Ishikawa (cell line): Measurements from ENCODE around the gene ZCCHC2.

Experiments used
- CREB1 ChIP-seq: IDR thresholded peaks from 2 replicates; pipeline ENCODE4 v1.6.1; 2012; ENCODE audit warnings: low read depth
- EGR1 ChIP-seq: IDR thresholded peaks from 2 replicates; pipeline ENCODE4 v1.6.1; 2012
- EP300 ChIP-seq: IDR thresholded peaks from 2 replicates; pipeline ENCODE4 v1.6.1; 2012; ENCODE audit warnings: borderline replicate concordance
- RAD21 ChIP-seq: IDR thresholded peaks from 2 replicates; pipeline ENCODE4 v1.6.1; 2012; ENCODE audit warnings: low read depth
- TAF1 ChIP-seq: IDR thresholded peaks from 2 replicates; pipeline ENCODE4 v1.6.1; 2012; ENCODE audit warnings: low read depth, mild to moderate bottlenecking
- TCF12 ChIP-seq: IDR thresholded peaks from 2 replicates; pipeline ENCODE4 v1.6.1; 2012; ENCODE audit warnings: low read depth
- TEAD4 ChIP-seq: IDR thresholded peaks from 2 replicates; pipeline ENCODE4 v1.6.1; 2012
- YY1 ChIP-seq: IDR thresholded peaks from 2 replicates; pipeline ENCODE4 v1.6.1; 2012; ENCODE audit warnings: low read depth
- ZBTB7A ChIP-seq: IDR thresholded peaks from 2 replicates; pipeline ENCODE4 v1.6.1; 2012; ENCODE audit warnings: low read depth
- TF ChIP-seq, protein P1 (sequence below): IDR thresholded peaks from 2 replicates; pipeline ENCODE4 v1.6.1; 2012
- TF ChIP-seq, protein P2 (sequence below): IDR thresholded peaks from 2 replicates; pipeline ENCODE4 v1.6.1; 2012; ENCODE audit warnings: low read depth, mild to moderate bottlenecking

DNA sequence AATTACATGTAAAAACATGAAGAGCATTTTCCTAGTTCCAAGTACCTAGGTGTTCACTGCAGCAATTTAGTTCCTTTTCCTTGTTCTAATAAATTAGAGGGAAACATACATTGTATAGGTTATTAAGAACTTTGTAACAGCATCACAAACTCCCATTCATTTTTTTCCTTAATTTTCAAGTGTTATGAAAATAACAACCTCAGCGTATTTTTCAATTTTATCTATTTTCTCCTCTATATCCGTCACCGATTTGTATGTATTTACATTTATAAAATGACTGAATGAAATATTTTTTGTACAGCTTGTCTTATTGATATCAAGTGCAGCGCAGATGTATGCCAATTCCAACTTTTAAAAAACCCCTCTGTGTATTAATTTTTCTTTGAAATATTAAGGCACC lies 44.0 kb downstream of the ZCCHC2 start:
- TF ChIP-seq TAF1 (no peak), ZBTB7A (no peak), EP300 (no peak), CREB1 (no peak), RAD21 (no peak), EGR1 (no peak), YY1 (no peak), TEAD4 (no peak), TCF12 (no peak)
- TF ChIP-seq, protein P1, sequence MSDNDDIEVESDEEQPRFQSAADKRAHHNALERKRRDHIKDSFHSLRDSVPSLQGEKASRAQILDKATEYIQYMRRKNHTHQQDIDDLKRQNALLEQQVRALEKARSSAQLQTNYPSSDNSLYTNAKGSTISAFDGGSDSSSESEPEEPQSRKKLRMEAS: no peak
- TF ChIP-seq, protein P2, sequence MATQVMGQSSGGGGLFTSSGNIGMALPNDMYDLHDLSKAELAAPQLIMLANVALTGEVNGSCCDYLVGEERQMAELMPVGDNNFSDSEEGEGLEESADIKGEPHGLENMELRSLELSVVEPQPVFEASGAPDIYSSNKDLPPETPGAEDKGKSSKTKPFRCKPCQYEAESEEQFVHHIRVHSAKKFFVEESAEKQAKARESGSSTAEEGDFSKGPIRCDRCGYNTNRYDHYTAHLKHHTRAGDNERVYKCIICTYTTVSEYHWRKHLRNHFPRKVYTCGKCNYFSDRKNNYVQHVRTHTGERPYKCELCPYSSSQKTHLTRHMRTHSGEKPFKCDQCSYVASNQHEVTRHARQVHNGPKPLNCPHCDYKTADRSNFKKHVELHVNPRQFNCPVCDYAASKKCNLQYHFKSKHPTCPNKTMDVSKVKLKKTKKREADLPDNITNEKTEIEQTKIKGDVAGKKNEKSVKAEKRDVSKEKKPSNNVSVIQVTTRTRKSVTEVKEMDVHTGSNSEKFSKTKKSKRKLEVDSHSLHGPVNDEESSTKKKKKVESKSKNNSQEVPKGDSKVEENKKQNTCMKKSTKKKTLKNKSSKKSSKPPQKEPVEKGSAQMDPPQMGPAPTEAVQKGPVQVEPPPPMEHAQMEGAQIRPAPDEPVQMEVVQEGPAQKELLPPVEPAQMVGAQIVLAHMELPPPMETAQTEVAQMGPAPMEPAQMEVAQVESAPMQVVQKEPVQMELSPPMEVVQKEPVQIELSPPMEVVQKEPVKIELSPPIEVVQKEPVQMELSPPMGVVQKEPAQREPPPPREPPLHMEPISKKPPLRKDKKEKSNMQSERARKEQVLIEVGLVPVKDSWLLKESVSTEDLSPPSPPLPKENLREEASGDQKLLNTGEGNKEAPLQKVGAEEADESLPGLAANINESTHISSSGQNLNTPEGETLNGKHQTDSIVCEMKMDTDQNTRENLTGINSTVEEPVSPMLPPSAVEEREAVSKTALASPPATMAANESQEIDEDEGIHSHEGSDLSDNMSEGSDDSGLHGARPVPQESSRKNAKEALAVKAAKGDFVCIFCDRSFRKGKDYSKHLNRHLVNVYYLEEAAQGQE: no peak
